ENCODE results near the gene OR2A5.
"Not testable (repeated sequence)": the region's sequence is repeated elsewhere in the genome, so short reads cannot be mapped to it uniquely, and the experiment has no call there.

Gene OR2A5

GRCh38 chr7:144048648-144049047 is at the start of gene OR2A5:
OR2A5 (plus strand) TSS chr7:144048948; CDS start chr7:144050402, 1,454 bp downstream.
- no peak for DNase-seq (ENCODE audit: low read depth, low spot score)

GRCh38 chr7:144000020-144000419 is 48.7 kb upstream of the OR2A5 start, which contains the start of gene OR6B1:
OR6B1 (plus strand) TSS chr7:144000320; CDS start chr7:144003997, 3,677 bp downstream.
- no peak for DNase-seq (ENCODE audit: low read depth, low spot score)

- DNase-seq (ENCODE audit: low read depth, low spot score), result no peak
Measured at GRCh38 chr7:144001543-144001942, 47.2 kb upstream of the OR2A5 start.

- DNase-seq (ENCODE audit: low read depth, low spot score), result no peak
Measured at GRCh38 chr7:144004703-144005102, 44.0 kb upstream of the OR2A5 start.

- no peak for DNase-seq (ENCODE audit: low read depth, low spot score)
Measured at GRCh38 chr7:144006029-144006691, 42.6 kb upstream of the OR2A5 start.

GRCh38 chr7:144006692-144007042 is 42.1 kb upstream of the OR2A5 start:
- no peak for DNase-seq (ENCODE audit: low read depth, low spot score)

- DNase-seq (ENCODE audit: low read depth, low spot score), result no peak
Measured at GRCh38 chr7:144009361-144009760, 39.4 kb upstream of the OR2A5 start.

GRCh38 chr7:144010061-144010460 is 38.7 kb upstream of the OR2A5 start:
- DNase-seq (ENCODE audit: low read depth, low spot score), result not testable (repeated sequence)

GRCh38 chr7:144010821-144011220 is 37.9 kb upstream of the OR2A5 start:
- not testable (repeated sequence) for DNase-seq (ENCODE audit: low read depth, low spot score)

GRCh38 chr7:144011458-144012230 is 37.1 kb upstream of the OR2A5 start:
- no peak for DNase-seq (ENCODE audit: low read depth, low spot score)

- DNase-seq (ENCODE audit: low read depth, low spot score), result no peak
Measured at GRCh38 chr7:144018065-144018464, 30.7 kb upstream of the OR2A5 start.

GRCh38 chr7:144019457-144019856 is 29.3 kb upstream of the OR2A5 start:
- DNase-seq (ENCODE audit: low read depth, low spot score), result no peak

- no peak for DNase-seq (ENCODE audit: low read depth, low spot score)
Measured at GRCh38 chr7:144020340-144020739, 28.4 kb upstream of the OR2A5 start.

- no peak for DNase-seq (ENCODE audit: low read depth, low spot score)
Measured at GRCh38 chr7:144022169-144022568, 26.6 kb upstream of the OR2A5 start.

- no peak for DNase-seq (ENCODE audit: low read depth, low spot score)
Measured at GRCh38 chr7:144023171-144023827, 25.4 kb upstream of the OR2A5 start.

GRCh38 chr7:144024213-144024612 is 24.5 kb upstream of the OR2A5 start:
- DNase-seq (ENCODE audit: low read depth, low spot score), result no peak

GRCh38 chr7:144026203-144026883 is 22.4 kb upstream of the OR2A5 start:
- DNase-seq (ENCODE audit: low read depth, low spot score), result no peak

GRCh38 chr7:144027070-144027469 is 21.7 kb upstream of the OR2A5 start:
- no peak for DNase-seq (ENCODE audit: low read depth, low spot score)

GRCh38 chr7:144027974-144028373 is 20.8 kb upstream of the OR2A5 start:
- DNase-seq (ENCODE audit: low read depth, low spot score), result no peak

- DNase-seq (ENCODE audit: low read depth, low spot score), result no peak
Measured at GRCh38 chr7:144028547-144028946, 20.2 kb upstream of the OR2A5 start.

GRCh38 chr7:144032516-144032915 is 16.2 kb upstream of the OR2A5 start:
- DNase-seq (ENCODE audit: low read depth, low spot score), result no peak

All from activated CD4-positive, CD25-positive, alpha-beta regulatory T cell treated with anti-CD3 and anti-CD28 coated beads, Interleukin-2, amount 50 U/mL, for 16 hours (primary cell).